Uterus (tissue), 2 donors: ENCODE measurements around the gene AK5.

Source experiments
- CTCF ChIP-seq, 4 experiments: fragments of 200-600 bp in 2 of 4; fragments of 450-650 bp in 2 of 4; sonication (generic) in 2 of 4; IDR thresholded peaks; one replicate each; pipeline ENCODE4 v1.5.1; 2016 to 2019; ENCODE audit warnings: antibody characterized with exemption in 4 of 4, mild to moderate bottlenecking in 2 of 4, moderate library complexity in 1 of 4
- POLR2A ChIP-seq, 2 donors: fragments of 450-650 bp; IDR thresholded peaks; one replicate each; pipeline ENCODE4 v1.6.1; 2016; ENCODE audit warnings: antibody characterized with exemption in 2 of 2, mild to moderate bottlenecking in 1 of 2, moderate library complexity in 1 of 2

GRCh38 chr1:77349275-77349674 lies 67.5 kb downstream of the AK5 start:
- TF ChIP-seq POLR2A (IDR thresholded peaks at IDR 0.05), result no peak
- no peak for TF ChIP-seq CTCF (IDR thresholded peaks at IDR 0.05)
